Spleen (tissue), 11 donors: ENCODE measurements around the gene FRMD1. TPM values are rescaled to one million over a fixed set of nuclear protein-coding genes. Genes with fewer than 3 reads are reported as not detected.
A peak's percentile ranks its signal among the peaks of the same experiment; 100 is the strongest.

Experiments
- DNase-seq: peaks from one replicate; pipeline ENCODE4 v3.0.0-alpha.2; 2020
- H3K27ac ChIP-seq, 8 donors: fragments of 200-600 bp; sonication (generic) in 7 of 8; 1 replicate in 4 of 8; 2 replicates in 4 of 8; pipeline versions ENCODE4 v1.5.0 to v1.8.0; 2016 to 2021; ENCODE audit warnings: inconsistent platforms in 4 of 8, mild to moderate bottlenecking in 4 of 8, moderate library complexity in 1 of 8
- H3K27me3 ChIP-seq, 7 donors: fragments of 200-600 bp; sonication (generic) in 6 of 7; replicated peaks in 1 of 7; 1 replicate in 4 of 7; 2 replicates in 3 of 7; pipeline versions ENCODE4 v1.5.0 to v1.8.0; 2016 to 2021; ENCODE audit warnings: inconsistent platforms in 3 of 7, mild to moderate bottlenecking in 1 of 7
- H3K36me3 ChIP-seq, 6 donors: fragments of 200-600 bp; sonication (generic) in 5 of 6; 1 replicate in 4 of 6; 2 replicates in 2 of 6; pipeline versions ENCODE4 v1.5.0 to v1.8.0; 2016 to 2021; ENCODE audit warnings: inconsistent platforms in 2 of 6
- H3K4me1 ChIP-seq, 6 donors: fragments of 200-600 bp; sonication (generic) in 5 of 6; 1 replicate in 3 of 6; 2 replicates in 3 of 6; pipeline versions ENCODE4 v1.5.0 to v1.8.0; 2016 to 2021; ENCODE audit warnings: inconsistent platforms in 3 of 6
- H3K4me3 ChIP-seq, 8 donors: fragments of 200-600 bp; sonication (generic) in 7 of 8; 1 replicate in 4 of 8; 2 replicates in 4 of 8; pipeline versions ENCODE4 v1.5.0 to v1.8.0; 2016 to 2021; ENCODE audit warnings: inconsistent platforms in 4 of 8, mild to moderate bottlenecking in 4 of 8, moderate library complexity in 2 of 8
- H3K9me3 ChIP-seq, 8 donors: fragments of 200-600 bp; sonication (generic) in 7 of 8; 1 replicate in 4 of 8; 2 replicates in 4 of 8; pipeline versions ENCODE4 v1.5.0 to v1.8.0; 2016 to 2021; ENCODE audit warnings: inconsistent platforms in 4 of 8
- POLR2A ChIP-seq, 3 donors: fragments of 450-650 bp; IDR thresholded peaks; one replicate each; pipeline ENCODE4 v1.5.1; 2017; ENCODE audit warnings: antibody characterized with exemption in 3 of 3, mild to moderate bottlenecking in 1 of 3
- POLR2AphosphoS5 ChIP-seq, 3 donors: sonication (generic); formaldehyde crosslinking; IDR thresholded peaks; one replicate each; pipeline ENCODE4 v1.5.1; 2017; ENCODE audit warnings: antibody characterized with exemption in 3 of 3
- WGBS, 5 donors: extraction: QIAGEN DNeasy Blood & Tissue Kit in 3 of 5; methylation state at CpG; one replicate each; pipeline versions ENCODE4 v1.1.5 to v1.1.7; 2013 to 2018; 5-methylcytosine and 5-hydroxymethylcytosine counted together
- intact Hi-C: fragments of 100-400 bp; cut with DNase I; formaldehyde crosslinking; loops from one replicate; pipeline ENCODE4 v1.15.0; 2023; ENCODE audit warnings: low total_unique reads
- polyA plus RNA-seq, 3 donors: library from polyadenylated mRNA; stranded (reverse); fragments of 200-250 nt; gene quantifications; one replicate each; pipeline ENCODE4 v1.2.1, GENCODE V29; 2013
- total RNA-seq, 7 donors: library from RNA; depleted of rRNA in 3 of 7; stranded (reverse); fragments of >200 nt in 3 of 7; fragmentation: NEBNext Ultra II Directional in 4 of 7; extraction: Animal tissue kit (Norgen Biotek cat#: 25700) in 4 of 7; gene quantifications; one replicate each; pipeline versions ENCODE4 v1.1.0 to v1.2.1, GENCODE V29; 2016 to 2021
- TF ChIP-seq, protein P1 (sequence below), 11 experiments: fragments of 200-600 bp in 7 of 11; fragments of 450-650 bp in 4 of 11; sonication (generic) in 4 of 11; IDR thresholded peaks in 8 of 11; conservative IDR thresholded peaks in 3 of 11; 1 replicate in 7 of 11; 2 replicates in 4 of 11; pipeline versions ENCODE4 v1.4.0 to v1.8.0; 2016 to 2021; ENCODE audit warnings: antibody characterized with exemption in 11 of 11, inconsistent platforms in 4 of 11, mild to moderate bottlenecking in 1 of 11
- donor health status: healthy with polysubstance abuse.
- donor health status: DM: no; HTN: no; CAD: no; lungs with moderate emphysema.
- donor health status: DM: no; HTN: no; CAD: no.
- donor health status: Bipolar disorder and iron deficiency.
- donor health status: healthy.
- donor health status: DM: no; HTN: no; CAD: no.
- donor health status: DM: yes; HTN: yes; CAD: no.

The FRMD1 gene
- total and polyA plus RNA-seq, 10 donors = 0.14 to 9.5 (median 1.5) TPM

DNA sequence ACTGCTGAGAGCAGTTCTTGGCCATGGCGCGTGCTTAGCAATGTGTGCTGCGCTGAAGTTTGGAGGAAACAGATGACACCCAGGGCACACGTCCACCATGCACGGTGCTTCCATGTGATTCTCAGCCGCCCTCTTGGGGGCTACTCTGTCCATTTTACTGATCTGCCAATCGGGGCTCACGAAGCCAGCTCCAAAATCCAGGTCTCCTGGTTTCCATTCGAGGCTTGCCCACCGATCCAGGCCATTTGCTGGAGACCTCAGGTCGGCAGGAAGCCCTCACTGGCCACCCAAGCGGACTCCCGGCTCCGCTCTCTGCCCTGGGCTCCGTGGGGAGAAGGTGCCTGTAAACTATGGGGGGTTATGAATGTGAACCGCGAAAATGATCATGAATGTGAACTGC is 11.7 kb upstream of the FRMD1 start:
- intact Hi-C loops = no loop called here
- H3K27me3 ChIP-seq = no peaks in the 10 kb centered on the region
- no peak overlapping the region for H3K4me3 ChIP-seq
- H3K27ac ChIP-seq = no peak overlapping the region
- DNase-seq = peak; percentile 54
- TF ChIP-seq, protein P1, sequence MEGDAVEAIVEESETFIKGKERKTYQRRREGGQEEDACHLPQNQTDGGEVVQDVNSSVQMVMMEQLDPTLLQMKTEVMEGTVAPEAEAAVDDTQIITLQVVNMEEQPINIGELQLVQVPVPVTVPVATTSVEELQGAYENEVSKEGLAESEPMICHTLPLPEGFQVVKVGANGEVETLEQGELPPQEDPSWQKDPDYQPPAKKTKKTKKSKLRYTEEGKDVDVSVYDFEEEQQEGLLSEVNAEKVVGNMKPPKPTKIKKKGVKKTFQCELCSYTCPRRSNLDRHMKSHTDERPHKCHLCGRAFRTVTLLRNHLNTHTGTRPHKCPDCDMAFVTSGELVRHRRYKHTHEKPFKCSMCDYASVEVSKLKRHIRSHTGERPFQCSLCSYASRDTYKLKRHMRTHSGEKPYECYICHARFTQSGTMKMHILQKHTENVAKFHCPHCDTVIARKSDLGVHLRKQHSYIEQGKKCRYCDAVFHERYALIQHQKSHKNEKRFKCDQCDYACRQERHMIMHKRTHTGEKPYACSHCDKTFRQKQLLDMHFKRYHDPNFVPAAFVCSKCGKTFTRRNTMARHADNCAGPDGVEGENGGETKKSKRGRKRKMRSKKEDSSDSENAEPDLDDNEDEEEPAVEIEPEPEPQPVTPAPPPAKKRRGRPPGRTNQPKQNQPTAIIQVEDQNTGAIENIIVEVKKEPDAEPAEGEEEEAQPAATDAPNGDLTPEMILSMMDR (IDR thresholded peaks at IDR 0.05 in 8 of 11, conservative IDR thresholded peaks at IDR 0.05 in 3 of 11) = no peak
- TF ChIP-seq POLR2AphosphoS5 (IDR thresholded peaks at IDR 0.05) = no peak
- no peak for TF ChIP-seq POLR2A (IDR thresholded peaks at IDR 0.05)
- no peaks in the 10 kb centered on the region for H3K36me3 ChIP-seq
- H3K4me1 ChIP-seq = peaks cover 0 to 10% (median 2%) of the 10 kb centered on the region in 6 donors
- peaks cover 0 to 12% (median 9%) of the 10 kb centered on the region in 8 donors for H3K9me3 ChIP-seq
- 79 to 84% (median 83%) methylated on average over 17 of the region's 17 CpGs for WGBS, 5 donors

DNA sequence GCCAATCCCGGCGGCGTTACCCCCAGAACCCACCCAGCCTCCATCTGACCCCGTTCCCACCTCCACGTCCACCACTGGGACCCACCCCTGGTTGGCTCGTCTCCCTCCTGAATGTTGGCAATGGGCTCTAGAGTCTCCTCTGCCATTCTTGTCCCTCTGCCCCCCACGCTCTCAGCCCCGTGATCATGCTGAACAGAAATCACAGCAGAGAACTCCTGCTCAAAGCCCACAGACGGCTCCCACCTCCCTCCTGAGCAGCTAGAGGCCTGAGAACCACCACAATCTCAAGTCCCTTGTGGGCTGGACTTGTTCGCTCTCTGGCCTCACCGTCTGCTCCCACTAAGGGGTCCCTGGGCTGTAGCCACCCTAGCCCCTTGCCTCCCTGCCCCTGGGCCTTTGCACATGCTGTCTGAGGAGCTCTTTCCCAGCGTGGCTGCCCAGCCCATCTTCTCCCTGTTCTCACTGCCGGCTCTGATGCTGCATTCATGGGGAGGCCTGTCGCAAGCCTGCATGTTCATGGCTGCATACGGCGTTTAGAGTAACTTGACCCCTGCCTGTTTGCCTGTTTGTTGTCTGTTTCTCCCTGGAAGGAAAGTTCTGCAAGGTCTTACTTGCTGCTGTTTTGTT is 11.2 kb upstream of the FRMD1 start:
- DNase-seq = peak; percentile 64
- no peaks in the 10 kb centered on the region for H3K36me3 ChIP-seq
- intact Hi-C loops = no loop called here
- TF ChIP-seq POLR2AphosphoS5 (IDR thresholded peaks at IDR 0.05) (no peak), POLR2A (IDR thresholded peaks at IDR 0.05) (no peak)
- TF ChIP-seq, protein P1 (IDR thresholded peaks at IDR 0.05 in 8 of 11, conservative IDR thresholded peaks at IDR 0.05 in 3 of 11) = no peak
- no peaks in the 10 kb centered on the region for H3K27me3 ChIP-seq
- H3K4me3 ChIP-seq = no peak overlapping the region
- no peak overlapping the region for H3K27ac ChIP-seq
- WGBS, 5 donors = 73 to 90% (median 86%) methylated on average over 16 of the region's 16 CpGs
- peaks cover 0 to 10% (median 2%) of the 10 kb centered on the region in 6 donors for H3K4me1 ChIP-seq
- peaks cover 0 to 12% (median 9%) of the 10 kb centered on the region in 8 donors for H3K9me3 ChIP-seq

DNA sequence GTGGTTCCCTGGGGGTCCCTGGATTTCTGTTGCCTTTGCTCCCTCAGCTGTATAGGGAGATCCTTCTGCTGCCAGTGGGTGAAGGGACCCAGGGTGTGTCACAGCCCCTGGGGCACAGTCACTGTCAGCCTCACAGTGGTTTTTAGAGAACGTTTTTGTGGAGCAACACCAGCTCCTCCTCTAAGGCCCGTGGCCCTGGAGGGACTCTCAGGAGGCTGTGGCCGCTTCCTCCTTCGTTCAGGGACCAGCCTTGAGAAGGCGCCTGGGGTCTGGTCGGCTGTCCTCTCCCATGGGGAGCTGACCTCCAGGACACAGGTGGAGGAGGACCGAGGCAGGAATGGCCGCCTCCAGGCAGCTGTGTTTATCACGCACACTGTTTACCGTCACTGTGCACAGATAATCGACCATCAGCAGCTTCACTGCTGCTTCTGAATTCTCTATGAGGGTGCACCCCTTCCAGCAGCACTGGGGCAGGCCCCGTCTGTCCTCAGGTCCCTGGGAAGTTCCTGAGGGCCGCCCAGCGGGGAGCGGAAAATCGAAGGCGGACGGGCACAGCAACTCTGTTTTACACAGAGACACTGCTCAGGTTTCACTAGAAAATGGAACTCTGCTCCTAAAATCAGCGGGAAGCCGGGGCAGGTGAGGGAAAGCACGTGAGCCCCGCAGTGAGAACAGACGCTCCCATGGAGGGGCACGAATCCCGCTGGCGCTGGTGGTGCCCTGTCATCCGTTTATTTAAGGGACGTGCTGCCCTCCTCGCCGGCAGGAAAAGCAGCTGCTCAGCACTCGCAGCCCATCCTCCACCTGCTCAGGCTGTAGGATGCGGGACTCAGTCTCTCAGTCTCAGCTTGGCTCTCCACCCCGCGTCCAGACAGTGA is 10.4 kb upstream of the FRMD1 start:
- WGBS, 5 donors = 75 to 86% (median 84%) methylated on average over 32 to 34 of the region's 34 CpGs
- peak overlapping the region in 3 of 8 donors; percentile 22 to 46 (median 27) for H3K27ac ChIP-seq
- peak; percentile 72 for DNase-seq
- peaks cover 0 to 12% (median 9%) of the 10 kb centered on the region in 8 donors for H3K9me3 ChIP-seq
- intact Hi-C loops = no loop called here
- TF ChIP-seq POLR2AphosphoS5 (IDR thresholded peaks at IDR 0.05) (no peak), POLR2A (IDR thresholded peaks at IDR 0.05) (no peak)
- TF ChIP-seq, protein P1 (IDR thresholded peaks at IDR 0.05 in 8 of 11, conservative IDR thresholded peaks at IDR 0.05 in 3 of 11) = no peak
- H3K4me3 ChIP-seq = no peak overlapping the region
- no peaks in the 10 kb centered on the region for H3K36me3 ChIP-seq
- no peaks in the 10 kb centered on the region for H3K27me3 ChIP-seq
- peaks cover 0 to 10% (median 2%) of the 10 kb centered on the region in 6 donors for H3K4me1 ChIP-seq
